K562 (cell line): ENCODE results near the gene TSPAN14. TPM values are rescaled to one million over a fixed set of nuclear protein-coding genes. Genes with fewer than 3 reads are reported as not detected.

ENCODE experiments used
- ATAC-seq: fragments of 200-7000 bp; cut with Tn5 transposase; 3 replicates; pipeline ENCODE4 v1.9.1; 2020; ENCODE audit warnings: moderate library complexity
- BruUV-seq: library from RNA; stranded (reverse); fragments of 400-500 nt; replicated peaks from 2 replicates; lab custom pipeline; 2021; lab: Mats Ljungman, UMichigan
- CTCF ChIA-PET: fragments of 300-600 bp; formaldehyde crosslinking; extraction: SDS; loops from one replicate; lab custom pipeline; 2021; ENCODE audit warnings: low intra/inter-chr PET ratio; lab: Yijun Ruan, JAX
- POLR2A ChIA-PET: fragments of 300-600, 350-650 bp; sonication (Branson Sonifier 250); formaldehyde crosslinking; extraction: SDS; loops from one replicate; lab custom pipeline; 2021; ENCODE audit warnings: antibody characterized with exemption, inconsistent platforms; lab: Yijun Ruan, JAX
- DNase-seq, 4 experiments: peaks; one replicate each; pipeline versions ENCODE4 v3.0.0 to v3.0.0-alpha.2; 2011 to 2018; ENCODE audit warnings: low spot score in 3 of 4, mixed read lengths in 3 of 4; ENCODE audit errors: extremely low read depth in 1 of 4
- FAIRE-seq: peaks from 2 replicates; lab custom pipeline; 2011; peaks lifted over from hg19 to GRCh38; lab: Jason Lieb, UNC
- H2AFZ ChIP-seq: 2 replicates; pipeline ENCODE4 v1.6.0; 2011; ENCODE audit warnings: low read depth, low read length, control low read depth, inconsistent platforms
- H3K27ac ChIP-seq: fragments of 200-600 bp; 3 replicates; pipeline ENCODE4 v1.8.0; 2011; ENCODE audit warnings: low read depth, mild to moderate bottlenecking, control low read depth, inconsistent platforms, low read length, moderate library complexity, mixed read lengths; ENCODE audit errors: extremely low read depth
- H3K27me3 ChIP-seq, 2 experiments: fragments of 300-600 bp in 1 of 2; 2 replicates in 1 of 2; 3 replicates in 1 of 2; pipeline versions ENCODE4 v1.6.0 to v1.8.0; 2011; ENCODE audit warnings: inconsistent platforms in 2 of 2, low read length in 2 of 2, mild to moderate bottlenecking in 1 of 2, mixed read lengths in 1 of 2, moderate library complexity in 1 of 2; ENCODE audit not compliant: control insufficient read depth in 2 of 2, insufficient read depth in 2 of 2
- H3K36me3 ChIP-seq: fragments of 300-600 bp; 3 replicates; pipeline ENCODE4 v1.8.0; 2011; ENCODE audit warnings: mild to moderate bottlenecking, low read length, inconsistent platforms; ENCODE audit not compliant: control insufficient read depth, insufficient read depth
- H3K4me1 ChIP-seq, 2 experiments: fragments of 200-600 bp in 1 of 2; replicated peaks in 1 of 2; 2 replicates in 1 of 2; 3 replicates in 1 of 2; pipeline versions ENCODE4 v1.5.1 to v1.8.0; 2011; ENCODE audit warnings: inconsistent platforms in 2 of 2, low read length in 2 of 2, mild to moderate bottlenecking in 1 of 2, mixed read lengths in 1 of 2, moderate library complexity in 1 of 2; ENCODE audit not compliant: control insufficient read depth in 2 of 2, insufficient read depth in 2 of 2
- H3K4me2 ChIP-seq: 2 replicates; pipeline ENCODE4 v1.6.1; 2011; ENCODE audit warnings: low read length, control low read depth, inconsistent platforms, mixed read lengths; ENCODE audit not compliant: insufficient read depth
- H3K4me3 ChIP-seq: fragments of 200-600 bp; sonication (generic), shearing (Covaris generic); 2 replicates; pipeline ENCODE4 v1.5.1; 2016; ENCODE audit warnings: control low read depth, inconsistent platforms
- H3K79me2 ChIP-seq: fragments of 200-600 bp; 3 replicates; pipeline ENCODE4 v1.8.0; 2011; ENCODE audit warnings: low read length, inconsistent platforms; ENCODE audit not compliant: control insufficient read depth, insufficient read depth
- H3K9ac ChIP-seq, 2 experiments: 2 replicates each; pipeline versions ENCODE4 v1.6.0 to v1.6.1; 2011; ENCODE audit warnings: low read depth in 2 of 2, low read length in 2 of 2, control low read depth in 1 of 2, inconsistent platforms in 1 of 2, mild to moderate bottlenecking in 1 of 2, mixed read lengths in 1 of 2; ENCODE audit not compliant: insufficient read depth in 1 of 2
- H3K9me1 ChIP-seq: one replicate; pipeline ENCODE4 v1.6.0; 2011; ENCODE audit warnings: inconsistent platforms, mild to moderate bottlenecking, low read length, moderate library complexity; ENCODE audit not compliant: control insufficient read depth, insufficient read depth
- H3K9me3 ChIP-seq: replicated peaks from 2 replicates; pipeline ENCODE4 v1.5.1; 2011; ENCODE audit warnings: low read depth, low read length, inconsistent platforms; ENCODE audit not compliant: control insufficient read depth, insufficient read depth
- H4K20me1 ChIP-seq: replicated peaks from 2 replicates; pipeline ENCODE4 v1.6.1; 2011; ENCODE audit warnings: low read length, inconsistent platforms, mixed read lengths; ENCODE audit not compliant: control insufficient read depth, insufficient read depth
- FOXJ2 ChIP-seq: fragments of 200-800 bp; sonication (Bioruptor generic); IDR thresholded peaks from 2 replicates; pipeline ENCODE4 v1.6.1; 2016; ENCODE audit warnings: missing genetic modification characterization, missing compliant biosample characterization
- GATAD2B ChIP-seq: fragments of 450-650 bp; IDR thresholded peaks from 2 replicates; pipeline ENCODE4 v1.6.1; 2017; ENCODE audit warnings: mild to moderate bottlenecking, borderline replicate concordance
- HDAC1 ChIP-seq, 2 experiments: fragments of 450-650 bp; IDR thresholded peaks; 2 replicates each; pipeline ENCODE4 v1.6.1; 2016 to 2017; ENCODE audit warnings: inconsistent platforms in 1 of 2, mild to moderate bottlenecking in 1 of 2, moderate library complexity in 1 of 2
- KAT7 ChIP-seq: sonication (generic); formaldehyde crosslinking; IDR thresholded peaks from 2 replicates; pipeline ENCODE4 v1.8.0; 2022; ENCODE audit warnings: missing genetic modification reagents, mild to moderate bottlenecking, borderline replicate concordance
- MED1 ChIP-seq: sonication (generic); formaldehyde crosslinking; IDR thresholded peaks from 2 replicates; pipeline ENCODE4 v1.8.1; 2023; ENCODE audit warnings: missing genetic modification reagents, borderline replicate concordance
- MTA1 ChIP-seq: fragments of 450-650 bp; IDR thresholded peaks from 2 replicates; pipeline ENCODE4 v1.6.1; 2017; ENCODE audit warnings: borderline replicate concordance
- PTTG1 ChIP-seq: fragments of 450-650 bp; IDR thresholded peaks from 2 replicates; pipeline ENCODE4 v1.6.1; 2016; ENCODE audit warnings: low read depth, mild to moderate bottlenecking, missing genetic modification characterization, missing compliant biosample characterization
- RCOR1 ChIP-seq, 2 experiments: IDR thresholded peaks; 2 replicates each; pipeline ENCODE4 v1.6.1; 2012; ENCODE audit warnings: low read depth in 2 of 2, low read length in 2 of 2, borderline replicate concordance in 1 of 2, improper control_type of control experiment in 1 of 2
- TGIF2 ChIP-seq: sonication (generic); formaldehyde crosslinking; IDR thresholded peaks from 2 replicates; pipeline ENCODE4 v1.8.1; 2022; ENCODE audit warnings: mild to moderate bottlenecking, missing genetic modification reagents, moderate library complexity
- ZBTB8A ChIP-seq: fragments of 450-650 bp; IDR thresholded peaks from 2 replicates; pipeline ENCODE4 v1.6.1; 2018; ENCODE audit warnings: mild to moderate bottlenecking, moderate library complexity; ENCODE audit not compliant: partially characterized antibody
- ZNF766 ChIP-seq: fragments of 200-800 bp; sonication (Bioruptor generic); conservative IDR thresholded peaks from 2 replicates; pipeline ENCODE4 v1.6.1; 2016; ENCODE audit warnings: missing genetic modification characterization, missing compliant biosample characterization
- WGBS: fragments of 100-300 bp; shearing (Covaris generic); methylation state at CpG from one replicate; pipeline ENCODE4 v1.1.6; 2016; ENCODE audit warnings: low coverage, mixed read lengths; ENCODE audit not compliant: insufficient coverage; ENCODE audit errors: missing lambda C conversion rate; 5-methylcytosine and 5-hydroxymethylcytosine counted together
- in situ Hi-C: fragments of 300-500 bp; cut with MboI; formaldehyde crosslinking; loops from 4 replicates; pipeline ENCODE4 v1.15.0; 2018; ENCODE audit warnings: inconsistent platforms, mixed read lengths
- intact Hi-C: fragments of 100-400 bp; cut with micrococcal nuclease; formaldehyde crosslinking; loops from 2 replicates; pipeline ENCODE4 v1.14.2; 2022
- polyA plus RNA-seq, 8 experiments: library from polyadenylated mRNA; depleted of rRNA in 4 of 8; stranded (reverse) in 5 of 8; unstranded in 3 of 8; fragments of >200 nt; fragmentation: Nextera tagmentation in 2 of 8; fragmentation: Illumina TruSeq in 1 of 8; extraction: Ambion mirVana in 2 of 8; extraction: Trizol in 1 of 8; gene quantifications; 2 replicates each; pipeline versions ENCODE4 v1.2.1 to v1.2.3, GENCODE V29; 2011 to 2014; ENCODE audit warnings: inconsistent platforms in 1 of 8, missing spikeins in 1 of 8
- total RNA-seq, 7 experiments: library from RNA; depleted of rRNA in 6 of 7; stranded (reverse); fragments of >200 nt in 6 of 7; fragmentation: Illumina TruSeq in 2 of 7; extraction: Trizol in 2 of 7; gene quantifications; 2 replicates each; pipeline versions ENCODE4 v1.2.1 to v1.2.3, GENCODE V29; 2011 to 2021; ENCODE audit warnings: low replicate concordance in 1 of 7
- TF ChIP-seq, protein P1 (sequence below): IDR thresholded peaks from 2 replicates; pipeline ENCODE4 v1.6.1; 2016; ENCODE audit warnings: missing genetic modification characterization, missing compliant biosample characterization
- TF ChIP-seq, protein P2 (sequence below), 2 experiments: IDR thresholded peaks in 1 of 2; conservative IDR thresholded peaks in 1 of 2; 2 replicates each; pipeline ENCODE4 v1.6.1; 2016; ENCODE audit warnings: low read depth in 2 of 2, mild to moderate bottlenecking in 1 of 2, missing compliant biosample characterization in 1 of 2, missing genetic modification characterization in 1 of 2, moderate library complexity in 1 of 2
- TF ChIP-seq, protein P3 (sequence below): IDR thresholded peaks from 3 replicates; pipeline ENCODE4 v1.6.1; 2011; ENCODE audit warnings: borderline replicate concordance, mild to moderate bottlenecking; ENCODE audit not compliant: insufficient read length, insufficient read depth
- TF ChIP-seq, protein P4 (sequence below): fragments of 450-650 bp; formaldehyde crosslinking; IDR thresholded peaks from 2 replicates; pipeline ENCODE4 v1.4.0; 2022; ENCODE audit warnings: missing genetic modification characterization

Gene TSPAN14
- total and polyA plus RNA-seq, 9 of the 15 experiments (the other 6 are each of a cell fraction or from before 2014, with no cell fraction given) = 5.8 to 92.9 (median 23.3) TPM

DNA sequence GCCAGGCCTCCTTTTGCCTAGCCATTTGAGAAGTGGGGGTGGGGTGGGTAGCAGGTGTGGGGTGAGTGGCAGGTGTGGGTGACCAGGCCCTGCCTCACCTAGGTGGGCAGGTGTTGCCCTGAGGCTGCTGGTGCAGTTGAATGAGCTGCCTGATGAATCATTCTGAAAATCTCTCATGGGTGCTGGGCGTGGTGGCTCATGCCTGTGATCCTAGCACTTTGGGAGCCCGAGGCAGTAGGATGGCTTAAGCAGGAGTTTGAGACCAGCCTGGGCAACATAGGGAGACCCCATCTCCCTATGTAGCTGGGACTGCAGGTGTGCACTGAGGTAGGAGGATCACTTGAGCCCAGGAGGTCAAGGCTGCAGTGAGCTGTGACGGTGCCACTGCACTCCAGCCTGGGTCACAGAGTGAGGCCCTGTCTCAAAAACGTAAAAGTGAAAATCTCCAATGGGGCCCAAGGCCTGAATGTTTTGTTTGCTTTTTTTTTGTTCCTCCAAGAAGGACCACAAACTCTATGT lies 17.7 kb downstream of the TSPAN14 start:
- Histone ChIP-seq H3K9me1 (no peaks in the 10 kb centered on the region), H3K9ac (peak overlapping the region in 1 of 2 experiments; percentile 23; a peak in 1 of 4 replicates), H3K4me1 (peaks cover 17 to 26% of the 10 kb centered on the region in 2 experiments), H3K9me3 (no peaks in the 10 kb centered on the region), H4K20me1 (0 out of 2 replicates have a peak, but pooled peaks cover 7% of the 10 kb centered on the region), H3K79me2 (peaks cover 96% of the 10 kb centered on the region), H3K36me3 (peaks cover 64% of the 10 kb centered on the region), H3K4me3 (no peak overlapping the region), H3K27me3 (no peaks in the 10 kb centered on the region), H3K27ac (no peak overlapping the region), H3K4me2 (no peak overlapping the region), H2AFZ (no peak overlapping the region)
- 70% methylated on average over 4 of the region's 4 CpGs for WGBS
- ATAC-seq (no peak), FAIRE-seq (no peak), DNase-seq (no peak)
- POLR2A ChIA-PET = interaction anchor here (1.2 kb wide), 1 partner anchor 15 kb away, joined by 4 read pairs; no protein-coding TSS in a partner anchor
- CTCF ChIA-PET = no interaction called here
- intact Hi-C loops (no loop called here), in situ Hi-C loops (no loop called here)
- no TSS peak for BruUV-seq
- TF ChIP-seq, protein P1, sequence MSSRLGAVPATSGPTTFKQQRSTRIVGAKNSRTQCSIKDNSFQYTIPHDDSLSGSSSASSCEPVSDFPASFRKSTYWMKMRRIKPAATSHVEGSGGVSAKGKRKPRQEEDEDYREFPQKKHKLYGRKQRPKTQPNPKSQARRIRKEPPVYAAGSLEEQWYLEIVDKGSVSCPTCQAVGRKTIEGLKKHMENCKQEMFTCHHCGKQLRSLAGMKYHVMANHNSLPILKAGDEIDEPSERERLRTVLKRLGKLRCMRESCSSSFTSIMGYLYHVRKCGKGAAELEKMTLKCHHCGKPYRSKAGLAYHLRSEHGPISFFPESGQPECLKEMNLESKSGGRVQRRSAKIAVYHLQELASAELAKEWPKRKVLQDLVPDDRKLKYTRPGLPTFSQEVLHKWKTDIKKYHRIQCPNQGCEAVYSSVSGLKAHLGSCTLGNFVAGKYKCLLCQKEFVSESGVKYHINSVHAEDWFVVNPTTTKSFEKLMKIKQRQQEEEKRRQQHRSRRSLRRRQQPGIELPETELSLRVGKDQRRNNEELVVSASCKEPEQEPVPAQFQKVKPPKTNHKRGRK (tag) = no peak
- TF ChIP-seq HDAC1 (IDR thresholded peaks at IDR 0.05) (no peak), MTA1 (no peak), ZBTB8A (no peak), MED1 (CRISPR knock-in tag) (no peak), ZNF766 (CRISPR knock-in tag) (no peak), RCOR1 (IDR thresholded peaks at IDR 0.05; ENCODE audit: borderline replicate concordance in 1 of 2, low read depth in 2 of 2, low read length in 2 of 2) (no peak), PTTG1 (no peak), TGIF2 (CRISPR knock-in tag) (no peak), KAT7 (no peak), FOXJ2 (tag) (no peak), GATAD2B (no peak)
- TF ChIP-seq, protein P2, sequence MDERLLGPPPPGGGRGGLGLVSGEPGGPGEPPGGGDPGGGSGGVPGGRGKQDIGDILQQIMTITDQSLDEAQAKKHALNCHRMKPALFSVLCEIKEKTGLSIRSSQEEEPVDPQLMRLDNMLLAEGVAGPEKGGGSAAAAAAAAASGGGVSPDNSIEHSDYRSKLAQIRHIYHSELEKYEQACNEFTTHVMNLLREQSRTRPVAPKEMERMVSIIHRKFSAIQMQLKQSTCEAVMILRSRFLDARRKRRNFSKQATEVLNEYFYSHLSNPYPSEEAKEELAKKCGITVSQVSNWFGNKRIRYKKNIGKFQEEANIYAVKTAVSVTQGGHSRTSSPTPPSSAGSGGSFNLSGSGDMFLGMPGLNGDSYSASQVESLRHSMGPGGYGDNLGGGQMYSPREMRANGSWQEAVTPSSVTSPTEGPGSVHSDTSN (CRISPR knock-in tag; IDR thresholded peaks at IDR 0.05; ENCODE audit: low read depth) = no peak
- TF ChIP-seq, protein P2 (tag; conservative IDR thresholded peaks at IDR 0.05; ENCODE audit: low read depth) = no peak
- TF ChIP-seq, protein P3, sequence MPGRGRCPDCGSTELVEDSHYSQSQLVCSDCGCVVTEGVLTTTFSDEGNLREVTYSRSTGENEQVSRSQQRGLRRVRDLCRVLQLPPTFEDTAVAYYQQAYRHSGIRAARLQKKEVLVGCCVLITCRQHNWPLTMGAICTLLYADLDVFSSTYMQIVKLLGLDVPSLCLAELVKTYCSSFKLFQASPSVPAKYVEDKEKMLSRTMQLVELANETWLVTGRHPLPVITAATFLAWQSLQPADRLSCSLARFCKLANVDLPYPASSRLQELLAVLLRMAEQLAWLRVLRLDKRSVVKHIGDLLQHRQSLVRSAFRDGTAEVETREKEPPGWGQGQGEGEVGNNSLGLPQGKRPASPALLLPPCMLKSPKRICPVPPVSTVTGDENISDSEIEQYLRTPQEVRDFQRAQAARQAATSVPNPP = no peak
- TF ChIP-seq, protein P4, sequence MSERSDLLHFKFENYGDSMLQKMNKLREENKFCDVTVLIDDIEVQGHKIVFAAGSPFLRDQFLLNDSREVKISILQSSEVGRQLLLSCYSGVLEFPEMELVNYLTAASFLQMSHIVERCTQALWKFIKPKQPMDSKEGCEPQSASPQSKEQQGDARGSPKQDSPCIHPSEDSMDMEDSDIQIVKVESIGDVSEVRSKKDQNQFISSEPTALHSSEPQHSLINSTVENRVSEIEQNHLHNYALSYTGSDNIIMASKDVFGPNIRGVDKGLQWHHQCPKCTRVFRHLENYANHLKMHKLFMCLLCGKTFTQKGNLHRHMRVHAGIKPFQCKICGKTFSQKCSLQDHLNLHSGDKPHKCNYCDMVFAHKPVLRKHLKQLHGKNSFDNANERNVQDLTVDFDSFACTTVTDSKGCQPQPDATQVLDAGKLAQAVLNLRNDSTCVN (CRISPR knock-in tag) = no peak
